NCI-H128 (cell line): Measurements from ENCODE around the gene DENND1B.
"Not testable (repeated sequence)": the region's sequence is repeated elsewhere in the genome, so short reads cannot be mapped to it uniquely, and the experiment has no call there.

Experiments
- DNase-seq: peaks from one replicate; lab custom pipeline; 2025; ENCODE audit not compliant: unreplicated experiment; lab: John Stamatoyannopoulos, UW

The DENND1B gene

GRCh38 chr1:197745911-197746310 lies 29.4 kb downstream of the DENND1B start:
- DNase-seq: no peak

- DNase-seq: no peak
These were observed 30.3 kb downstream of the DENND1B start for GRCh38 chr1:197744979-197745378.

GRCh38 chr1:197743578-197743977 lies 31.7 kb downstream of the DENND1B start:
- DNase-seq: no peak

GRCh38 chr1:197740992-197741391 lies 34.3 kb downstream of the DENND1B start:
- no peak for DNase-seq

GRCh38 chr1:197738927-197739326 lies 36.4 kb downstream of the DENND1B start:
- no peak for DNase-seq

GRCh38 chr1:197737916-197738315 lies 37.4 kb downstream of the DENND1B start:
- DNase-seq: no peak

- DNase-seq: no peak
These were observed 38.6 kb downstream of the DENND1B start for GRCh38 chr1:197736685-197737084.

- DNase-seq: no peak
These were observed 39.8 kb downstream of the DENND1B start for GRCh38 chr1:197735461-197735860.

- no peak for DNase-seq
These were observed 42.0 kb downstream of the DENND1B start for GRCh38 chr1:197733324-197733723.

- DNase-seq: no peak
These were observed 43.1 kb downstream of the DENND1B start for GRCh38 chr1:197732187-197732586.

GRCh38 chr1:197731449-197731848 lies 43.8 kb downstream of the DENND1B start:
- DNase-seq: no peak

GRCh38 chr1:197725976-197726375 lies 49.3 kb downstream of the DENND1B start:
- no peak for DNase-seq

- no peak for DNase-seq
These were observed 50.2 kb downstream of the DENND1B start for GRCh38 chr1:197725044-197725443.

GRCh38 chr1:197715806-197716205 lies 59.5 kb downstream of the DENND1B start:
- no peak for DNase-seq

GRCh38 chr1:197706601-197707000 lies 68.7 kb downstream of the DENND1B start:
- DNase-seq: no peak

GRCh38 chr1:197705941-197706340 lies 69.3 kb downstream of the DENND1B start:
- DNase-seq: no peak

GRCh38 chr1:197700688-197701087 lies 74.6 kb downstream of the DENND1B start:
- DNase-seq: not testable (repeated sequence)

- no peak for DNase-seq
These were observed 78.9 kb downstream of the DENND1B start for GRCh38 chr1:197696372-197696771.

GRCh38 chr1:197695961-197696360 lies 79.3 kb downstream of the DENND1B start:
- DNase-seq: no peak

GRCh38 chr1:197692965-197693364 lies 82.3 kb downstream of the DENND1B start:
- no peak for DNase-seq

- DNase-seq: no peak
These were observed 83.5 kb downstream of the DENND1B start for GRCh38 chr1:197691816-197692215.

GRCh38 chr1:197690074-197690473 lies 85.2 kb downstream of the DENND1B start:
- DNase-seq: no peak

- DNase-seq: no peak
These were observed 87.0 kb downstream of the DENND1B start for GRCh38 chr1:197688233-197688632.
